Left ventricle myocardium superior (tissue), 1 donor: ENCODE results near the gene MESP1. TPM values are rescaled to one million over a fixed set of nuclear protein-coding genes. Genes with fewer than 3 reads are reported as not detected.
A peak's percentile ranks its signal among the peaks of the same experiment; 100 is the strongest.

Experiments
- ATAC-seq: fragments of 200-7000 bp; cut with Tn5 transposase; one replicate; pipeline ENCODE4 v1.9.1; 2020; ENCODE audit warnings: mild to moderate bottlenecking, moderate library complexity
- DNase-seq: peaks from one replicate; pipeline ENCODE4 v3.0.0-alpha.2; 2020
- intact Hi-C: fragments of 100-400 bp; cut with micrococcal nuclease; formaldehyde crosslinking; loops from one replicate; pipeline ENCODE4 v1.11.0; 2022
- total RNA-seq: library from RNA; stranded (reverse); fragmentation: NEBNext Ultra II Directional; extraction: Animal tissue kit (Norgen Biotek cat#: 25700); gene quantifications from one replicate; pipeline ENCODE4 v1.2.1, GENCODE V29; 2021
- donor health status: DM: no; HTN: yes; CAD: no; lungs with severe emphysema.

The MESP1 gene
- total RNA-seq, 1 donor from 2014 or later = 8.4 TPM

- ATAC-seq (peak; percentile 12), DNase-seq (no peak)
- intact Hi-C loops = loop anchor here (2.0 kb wide), 1 partner anchor 114 kb away; no protein-coding TSS in a partner anchor
These were observed 10.2 kb upstream of the MESP1 start for GRCh38 chr15:89761009-89761831.

GRCh38 chr15:89760303-89761008 lies 9.4 kb upstream of the MESP1 start:
- DNase-seq = peak; percentile 91
- ATAC-seq = peak; percentile 94
- intact Hi-C loops = loop anchor here (2.0 kb wide), 1 partner anchor 114 kb away; no protein-coding TSS in a partner anchor

- no peak for DNase-seq
- ATAC-seq = no peak
- intact Hi-C loops = loop anchor here (2.0 kb wide), 1 partner anchor 115 kb away; no protein-coding TSS in a partner anchor
These were observed 8.8 kb upstream of the MESP1 start for GRCh38 chr15:89759835-89760234.

- intact Hi-C loops = no loop called here
- ATAC-seq (no peak), DNase-seq (no peak)
These were observed 7.9 kb upstream of the MESP1 start for GRCh38 chr15:89758981-89759380.

- ATAC-seq (no peak), DNase-seq (no peak)
- intact Hi-C loops = no loop called here
These were observed 7.2 kb upstream of the MESP1 start for GRCh38 chr15:89758283-89758682.

GRCh38 chr15:89756897-89757296 lies 5.8 kb upstream of the MESP1 start:
- DNase-seq (no peak), ATAC-seq (no peak)
- intact Hi-C loops = no loop called here

GRCh38 chr15:89755701-89756100 lies 4.7 kb upstream of the MESP1 start:
- ATAC-seq = no peak
- intact Hi-C loops = no loop called here
- DNase-seq = no peak

GRCh38 chr15:89754361-89755154 lies 3.5 kb upstream of the MESP1 start:
- ATAC-seq (no peak), DNase-seq (no peak)
- intact Hi-C loops = no loop called here

- intact Hi-C loops = no loop called here
- DNase-seq (no peak), ATAC-seq (no peak)
These were observed 2.8 kb upstream of the MESP1 start for GRCh38 chr15:89753855-89754254.

- intact Hi-C loops = no loop called here
- DNase-seq = no peak
- ATAC-seq = no peak
These were observed 699 bp upstream of the MESP1 start for GRCh38 chr15:89751748-89752147.

- peak; percentile 38 for DNase-seq
- peak; percentile 34 for ATAC-seq
- intact Hi-C loops = no loop called here
These were observed 994 bp downstream of the MESP1 start for GRCh38 chr15:89749951-89750559.

- DNase-seq (no peak), ATAC-seq (no peak)
- intact Hi-C loops = no loop called here
These were observed 1.5 kb downstream of the MESP1 start for GRCh38 chr15:89749526-89749925.

GRCh38 chr15:89749054-89749453 lies 2.0 kb downstream of the MESP1 start:
- intact Hi-C loops = no loop called here
- ATAC-seq (no peak), DNase-seq (no peak)

GRCh38 chr15:89747708-89748682 lies 3.1 kb downstream of the MESP1 start:
- intact Hi-C loops = no loop called here
- ATAC-seq (no peak), DNase-seq (no peak)

GRCh38 chr15:89746386-89746780 lies 4.7 kb downstream of the MESP1 start:
- intact Hi-C loops = no loop called here
- ATAC-seq (no peak), DNase-seq (no peak)

- intact Hi-C loops = no loop called here
- DNase-seq = no peak
- ATAC-seq = no peak
These were observed 5.3 kb downstream of the MESP1 start for GRCh38 chr15:89745768-89746167.

- ATAC-seq = no peak
- intact Hi-C loops = no loop called here
- no peak for DNase-seq
These were observed 5.9 kb downstream of the MESP1 start for GRCh38 chr15:89745131-89745530.

GRCh38 chr15:89743594-89743993 lies 7.5 kb downstream of the MESP1 start:
- intact Hi-C loops = no loop called here
- DNase-seq = no peak
- ATAC-seq = no peak
